Pons (tissue), 1 donor: Measurements from ENCODE around the gene TAP1.
"Not testable (repeated sequence)": the region's sequence is repeated elsewhere in the genome, so short reads cannot be mapped to it uniquely, and the experiment has no call there.

Experiments used
- DNase-seq: peaks from one replicate; pipeline ENCODE4 v3.0.0-alpha.2; 2016; ENCODE audit warnings: low spot score

TAP1 gene

DNA sequence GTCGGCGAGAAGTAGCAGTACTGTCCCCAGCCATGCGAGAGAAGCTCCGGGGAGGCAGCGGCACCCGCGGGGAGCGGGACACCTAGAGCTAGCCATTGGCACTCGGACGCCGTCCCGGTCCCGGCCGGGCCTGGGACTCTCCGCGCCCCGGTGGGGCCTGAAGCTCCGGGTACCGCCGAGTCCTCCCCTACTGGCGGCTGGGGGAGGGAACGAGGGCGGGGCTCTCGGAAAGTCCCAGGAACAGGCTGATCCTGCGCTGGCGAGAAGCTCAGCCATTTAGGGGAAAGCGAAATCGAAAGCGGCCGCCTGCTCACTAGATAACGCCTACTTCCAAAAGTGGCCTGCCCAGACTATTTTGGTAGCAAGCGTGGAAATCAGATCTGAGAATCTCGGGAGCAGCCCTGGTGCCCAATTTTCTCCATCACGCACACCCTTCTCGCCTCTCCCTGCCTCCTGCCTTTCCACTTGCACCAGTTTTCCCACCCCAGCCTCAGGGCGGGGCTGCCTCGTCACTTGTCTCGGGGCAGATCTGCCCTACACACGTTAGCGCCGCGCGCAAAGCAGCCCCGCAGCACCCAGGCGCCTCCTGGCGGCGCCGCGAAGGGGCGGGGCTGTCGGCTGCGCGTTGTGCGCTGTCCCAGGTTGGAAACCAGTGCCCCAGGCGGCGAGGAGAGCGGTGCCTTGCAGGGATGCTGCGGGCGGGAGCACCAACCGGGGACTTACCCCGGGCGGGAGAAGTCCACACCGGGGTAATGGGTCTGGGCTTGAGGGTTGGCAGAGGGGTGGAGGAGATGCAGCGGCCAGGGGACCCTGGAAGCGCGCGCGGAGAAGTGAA lies at the start of gene TAP1, which contains the start of gene PSMB9:
TSS of gene TAP1 (minus strand) at position 164 of the 835 bp plus-strand sequence. CDS start at position 96, 68 bp downstream.
TSS of gene PSMB9 (plus strand) at position 652 of the 835 bp plus-strand sequence. CDS start at position 690, 38 bp downstream.
- peak; percentile 97 for DNase-seq

DNA sequence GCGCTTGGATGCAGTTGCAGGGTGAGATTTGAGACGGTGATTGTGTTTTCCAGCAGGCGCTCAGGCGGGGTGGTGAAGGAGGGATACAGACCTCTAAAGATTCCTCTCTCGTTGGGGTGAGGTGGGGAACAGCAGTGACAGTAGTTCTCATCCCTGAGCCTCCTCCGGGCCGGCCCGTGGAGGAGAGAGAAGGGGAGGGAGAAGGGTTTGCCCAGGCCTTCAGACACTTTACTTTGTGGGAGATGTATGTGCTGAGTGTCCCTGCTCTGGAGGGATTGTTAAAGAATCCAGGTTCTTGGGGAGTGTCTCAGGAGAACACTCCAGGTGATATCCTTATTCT lies 41.5 kb upstream of the TAP1 start:
- DNase-seq = no peak

DNA sequence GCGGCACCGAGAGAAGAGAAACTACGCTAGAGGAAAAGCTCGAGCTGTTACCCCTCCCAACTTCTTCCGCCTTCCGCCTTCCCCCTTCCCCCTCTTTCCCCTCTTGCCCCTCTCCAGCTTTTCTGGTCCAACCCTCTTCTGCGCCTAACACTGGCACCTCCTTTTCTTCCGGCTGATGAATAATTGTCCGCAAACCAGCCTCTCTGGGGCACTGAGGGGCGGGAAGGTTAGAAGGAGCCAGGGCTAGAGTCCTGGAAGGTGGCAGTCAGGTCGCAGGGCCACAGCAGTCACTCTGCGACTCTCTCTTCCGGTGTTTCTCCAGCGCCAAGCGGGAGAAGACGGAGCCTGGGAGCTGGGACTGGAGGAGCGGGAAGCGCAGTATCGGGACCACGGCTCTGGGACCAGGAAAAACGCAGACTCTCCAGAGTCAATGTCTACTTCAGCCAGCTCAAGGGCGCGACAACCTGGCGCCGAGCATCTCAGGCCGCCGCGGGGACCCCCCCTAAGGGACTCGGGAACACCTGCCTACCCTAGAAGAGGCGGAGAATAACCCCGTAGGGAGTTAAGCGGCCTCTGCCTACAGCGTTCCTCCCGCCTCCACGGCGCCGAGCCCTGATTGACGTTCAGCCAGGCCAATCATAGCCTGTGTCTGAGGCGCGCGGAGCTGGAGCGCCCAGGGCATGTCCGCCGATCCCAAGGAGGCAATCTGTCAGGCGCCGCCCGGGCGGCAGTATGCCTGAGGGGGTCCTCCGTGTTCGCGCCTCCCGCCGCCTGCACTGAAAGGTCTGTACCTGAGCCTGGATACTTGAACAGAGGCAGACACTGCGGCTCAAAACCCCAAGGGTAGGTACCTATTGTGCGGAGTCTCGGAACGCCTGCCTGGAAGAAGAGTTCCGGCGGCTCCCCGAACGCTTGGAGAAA lies 40.8 kb upstream of the TAP1 start:
- peak; percentile 91 for DNase-seq

GRCh38 chr6:32890831-32891230 lies 37.3 kb upstream of the TAP1 start:
- no peak for DNase-seq

DNA sequence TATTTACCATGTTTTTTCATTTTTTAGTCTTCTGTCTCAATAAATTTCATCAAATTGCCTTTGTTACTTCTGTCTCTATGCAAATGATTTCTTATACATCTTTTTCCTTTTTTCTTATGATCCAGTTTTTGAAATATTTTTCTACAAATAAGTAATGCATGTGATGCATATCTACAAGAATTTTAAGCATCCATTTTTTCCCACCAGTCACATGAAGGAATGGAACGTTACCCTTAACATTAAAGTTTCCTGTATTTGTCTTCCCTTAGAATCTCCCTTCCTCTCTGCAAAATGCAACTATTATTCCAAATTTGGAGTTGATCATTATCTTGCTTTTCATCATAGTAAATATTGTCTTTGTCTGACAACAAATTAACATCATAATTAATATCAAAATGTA lies 36.0 kb upstream of the TAP1 start:
- no peak for DNase-seq

GRCh38 chr6:32888576-32888975 lies 35.1 kb upstream of the TAP1 start:
- no peak for DNase-seq

DNA sequence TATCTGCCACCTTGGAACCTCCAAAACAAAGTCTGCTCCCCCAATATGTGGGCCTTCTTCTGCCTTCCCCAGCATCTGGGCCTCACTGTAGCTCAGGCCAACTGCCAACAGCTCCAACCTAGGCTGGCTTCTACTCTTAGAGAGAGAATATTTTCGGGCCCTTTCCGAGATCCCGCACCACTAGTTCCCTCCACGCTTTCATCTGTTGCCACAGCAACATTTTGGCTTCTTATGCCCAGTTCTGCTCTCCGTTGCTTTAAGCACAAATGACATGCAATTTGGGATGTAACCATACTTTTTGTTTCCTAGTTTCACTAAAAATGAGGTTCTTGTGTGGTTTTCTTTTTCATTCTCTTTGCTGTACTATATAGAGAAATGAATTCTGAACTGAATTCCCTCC lies 34.1 kb upstream of the TAP1 start:
- no peak for DNase-seq

- DNase-seq = peak; percentile 45
Observed at GRCh38 chr6:32886681-32887383, 33.3 kb upstream of the TAP1 start.

DNA sequence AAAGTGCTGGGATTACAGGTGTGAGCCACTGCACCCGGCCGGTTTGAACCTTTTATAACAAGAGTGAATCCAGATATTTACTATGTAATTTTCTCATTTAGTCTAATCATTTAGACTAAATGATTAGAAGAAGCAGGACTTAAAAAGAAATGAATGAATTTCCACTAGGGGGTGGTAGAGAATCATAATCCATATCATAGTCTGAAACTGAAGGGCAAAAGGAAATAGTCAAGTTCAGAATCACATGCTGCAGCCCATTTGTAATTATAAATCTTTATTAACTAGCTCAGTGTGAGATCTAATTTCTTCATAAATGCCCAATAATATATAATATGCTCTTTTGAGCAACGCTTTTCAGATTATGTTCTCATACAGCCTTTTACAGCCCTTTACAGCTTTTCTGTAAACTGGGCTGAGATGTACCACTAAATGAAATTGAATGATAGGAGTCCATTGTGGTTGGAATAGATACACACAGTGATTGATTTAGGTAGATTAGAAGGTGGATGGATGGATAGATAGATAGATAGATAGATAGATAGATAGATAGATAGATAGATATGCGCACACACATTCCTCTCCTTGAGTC lies 32.3 kb upstream of the TAP1 start:
- peak; percentile 93 for DNase-seq

- DNase-seq = no peak
Observed at GRCh38 chr6:32883789-32884188, 30.3 kb upstream of the TAP1 start.

DNA sequence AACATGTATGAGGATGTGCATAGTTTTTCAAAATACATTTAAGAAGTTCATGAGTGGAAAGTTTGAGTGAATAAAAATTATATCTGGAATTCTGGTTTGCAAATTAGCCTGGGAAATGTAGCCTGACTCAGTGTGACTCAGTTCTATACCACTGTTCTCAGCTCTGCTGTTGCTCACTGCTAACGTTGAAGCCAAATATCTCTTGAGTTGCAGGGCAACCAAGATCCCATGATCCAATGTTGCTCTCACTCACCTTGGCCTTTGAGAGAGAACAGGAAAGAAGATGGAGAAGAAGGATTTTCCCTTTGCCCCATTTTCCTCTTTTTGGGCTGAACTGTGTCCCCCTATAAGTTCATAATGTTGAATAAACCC lies 29.4 kb upstream of the TAP1 start:
- DNase-seq = no peak

- not testable (repeated sequence) for DNase-seq
Observed at GRCh38 chr6:32880962-32881361, 27.5 kb upstream of the TAP1 start.

GRCh38 chr6:32879691-32880090 lies 26.2 kb upstream of the TAP1 start:
- DNase-seq = no peak

GRCh38 chr6:32876603-32877002 lies 23.1 kb upstream of the TAP1 start:
- DNase-seq = no peak

DNA sequence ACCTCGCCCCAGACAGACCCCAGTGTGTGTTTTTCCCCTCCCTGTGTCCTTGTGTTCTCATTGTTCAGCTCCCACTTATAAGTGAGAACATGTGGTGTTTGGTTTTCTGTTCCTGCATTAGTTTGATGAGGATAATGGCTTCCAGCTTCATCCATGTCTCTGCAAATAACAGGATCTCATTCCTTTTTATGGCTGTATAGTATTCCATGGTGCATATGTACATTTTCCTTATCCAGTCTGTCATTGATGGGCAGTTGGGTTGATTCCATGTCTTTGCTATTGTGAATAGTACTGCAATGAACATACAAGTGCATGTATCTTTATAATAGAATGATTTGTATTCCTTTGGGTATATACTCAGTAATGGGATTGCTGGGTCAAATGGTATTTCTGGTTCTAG lies 20.4 kb upstream of the TAP1 start:
- DNase-seq = not testable (repeated sequence)

GRCh38 chr6:32868257-32868788 lies 14.8 kb upstream of the TAP1 start:
- peak; percentile 87 for DNase-seq

- DNase-seq = no peak
Observed at GRCh38 chr6:32867554-32868256, 14.2 kb upstream of the TAP1 start.

- no peak for DNase-seq
Observed at GRCh38 chr6:32867022-32867477, 13.5 kb upstream of the TAP1 start.

DNA sequence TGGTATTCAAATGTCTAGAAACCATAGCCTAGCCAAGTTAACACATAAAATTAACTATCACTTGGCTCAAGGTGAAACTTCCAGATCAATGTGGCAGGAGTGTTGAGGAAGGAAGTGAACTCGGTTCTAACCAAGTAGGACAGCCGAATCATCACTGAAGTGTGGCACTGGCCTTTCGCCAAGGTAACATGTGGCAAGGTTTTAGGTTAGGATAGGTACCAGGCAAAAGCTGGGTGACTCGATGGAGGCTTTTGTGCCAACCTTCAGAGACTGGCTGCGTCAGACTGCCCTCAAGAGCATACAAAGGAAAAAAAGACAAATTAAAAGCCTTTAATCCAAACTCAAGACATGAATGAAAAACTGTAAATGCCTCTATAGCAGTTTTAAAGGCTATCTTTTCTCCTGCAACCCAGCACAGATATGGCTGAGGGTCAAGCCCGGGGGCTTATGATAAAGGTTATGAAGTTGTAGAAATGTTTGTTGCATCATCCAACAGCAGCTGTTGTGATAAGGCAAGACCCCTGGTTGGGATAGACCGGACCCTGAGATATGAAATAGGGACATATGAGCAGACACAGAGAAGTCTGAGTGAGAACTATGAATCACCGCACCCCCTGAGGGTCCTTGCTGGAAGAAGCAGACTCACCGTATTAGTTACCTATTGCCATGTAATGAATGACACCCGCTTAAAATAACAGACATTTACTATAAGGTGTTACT lies 12.4 kb upstream of the TAP1 start:
- no peak for DNase-seq

DNA sequence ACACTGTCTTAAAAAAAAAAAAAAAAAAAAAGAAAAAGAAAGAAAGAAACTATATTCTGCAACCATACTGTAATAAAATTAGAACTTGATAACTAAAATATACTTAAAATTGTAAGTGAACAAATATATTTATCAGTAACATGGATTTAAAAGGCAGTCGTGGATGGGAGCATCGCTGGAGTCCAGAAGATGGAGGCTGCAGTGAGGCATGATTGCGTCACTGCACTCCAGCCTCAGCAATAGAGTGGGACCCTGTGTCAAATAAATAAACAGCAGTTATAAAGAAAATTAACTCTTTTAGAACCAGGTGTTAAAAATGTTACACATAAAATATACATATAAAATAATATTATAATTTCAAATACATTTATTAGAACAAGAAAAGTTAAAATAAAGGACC lies 9.2 kb upstream of the TAP1 start:
- DNase-seq = no peak
